Muscle of back (tissue), 11 donors: ENCODE results near the gene CFD. TPM values are rescaled to one million over a fixed set of nuclear protein-coding genes. Genes with fewer than 3 reads are reported as not detected.
"Not testable (repeated sequence)": the region's sequence is repeated elsewhere in the genome, so short reads cannot be mapped to it uniquely, and the experiment has no call there.

Experiments
- DNase-seq, 3 donors: peaks; one replicate each; pipeline versions ENCODE4 v3.0.0 to v3.0.0-alpha.2; 2013
- polyA plus RNA-seq, 10 donors: library from polyadenylated mRNA; unstranded; fragments of 120-200 nt; gene quantifications; one replicate each; pipeline ENCODE4 v1.2.1, GENCODE V29; 2013; ENCODE audit not compliant: insufficient read length in 10 of 10

The CFD gene
- polyA plus RNA-seq, 10 donors: 1.0 to 5.4 (median 1.9) TPM

- DNase-seq: peak in 1 of 3 donors; percentile 56
These were observed 12.2 kb downstream of the CFD start for GRCh38 chr19:871446-872265.

GRCh38 chr19:872266-872951, 12.9 kb downstream of the CFD start:
- DNase-seq: peak in 1 of 3 donors; percentile 69

GRCh38 chr19:873084-873483, 13.6 kb downstream of the CFD start:
- DNase-seq: no peak

DNA sequence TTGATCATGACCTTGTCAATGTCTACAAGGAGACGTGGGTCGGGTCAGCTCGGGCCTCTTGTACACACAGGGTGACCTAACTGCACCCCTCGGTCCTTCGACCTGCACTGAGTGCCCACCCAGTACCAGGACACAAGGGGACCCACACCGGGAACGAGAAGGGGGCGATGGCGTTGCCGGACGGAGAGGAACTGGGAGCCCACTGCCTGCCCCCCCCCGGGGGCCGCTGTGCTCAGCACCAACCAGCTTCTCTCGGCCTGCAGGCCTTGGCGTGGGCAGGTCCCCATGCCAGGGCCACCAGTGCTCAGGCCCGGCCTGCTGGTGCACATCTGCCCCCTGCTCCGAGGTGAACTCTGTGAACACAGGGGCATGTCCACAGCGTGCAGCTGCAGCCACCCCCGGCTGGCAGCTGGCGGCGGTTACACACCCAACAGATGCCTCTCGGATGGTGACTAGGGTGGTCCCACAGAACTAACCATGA, 14.1 kb downstream of the CFD start:
- DNase-seq: peak in 1 of 3 donors; percentile 53

GRCh38 chr19:875265-875879, 15.9 kb downstream of the CFD start:
- DNase-seq: no peak

DNA sequence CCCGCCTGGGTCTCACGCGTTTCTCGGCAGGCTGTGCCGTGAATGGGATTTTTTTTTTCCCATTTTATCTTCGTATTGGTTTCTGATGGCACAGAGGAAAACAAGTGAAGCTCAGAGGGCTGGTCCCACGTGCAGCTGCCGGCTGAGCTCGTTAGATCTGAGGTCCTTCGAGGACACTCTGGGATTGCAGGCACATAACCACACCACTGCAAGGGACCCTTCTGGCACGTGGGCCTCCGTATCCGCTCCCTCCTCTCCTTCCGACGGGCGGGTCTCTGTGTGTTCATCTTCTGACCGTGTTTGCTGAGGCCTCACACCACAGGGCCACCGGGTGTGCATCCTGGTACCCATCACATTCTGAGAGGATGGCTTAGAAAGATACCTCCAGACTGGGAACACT, 16.6 kb downstream of the CFD start:
- no peak for DNase-seq

DNA sequence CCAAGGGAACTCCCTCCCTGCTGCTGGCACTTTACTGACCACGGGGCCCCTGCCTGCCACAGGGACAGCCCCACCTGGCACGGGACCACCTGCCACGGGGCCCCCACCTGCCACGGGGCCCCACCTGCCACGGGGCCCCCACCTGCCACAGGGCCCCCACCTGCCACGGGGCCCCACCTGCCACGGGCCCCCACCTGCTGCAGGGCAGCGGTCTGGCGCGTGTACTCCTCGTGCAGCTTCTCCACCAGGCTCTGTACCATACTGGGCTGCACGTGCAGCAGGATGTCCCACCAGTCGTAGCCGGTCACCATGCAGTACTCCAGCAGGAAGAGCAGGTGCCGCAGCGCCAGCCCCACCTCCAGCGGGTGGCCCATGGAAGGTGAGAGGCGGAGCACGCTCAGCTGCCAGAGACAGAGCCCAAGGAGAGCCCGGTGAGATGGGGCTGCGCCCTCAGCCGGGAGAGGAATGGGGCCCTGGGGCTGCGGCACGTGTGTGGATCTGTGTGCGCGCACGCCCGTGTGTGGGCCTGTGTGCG, 17.4 kb downstream of the CFD start:
- no peak for DNase-seq

- DNase-seq: not testable (repeated sequence)
These were observed 18.7 kb downstream of the CFD start for GRCh38 chr19:877992-878660.

GRCh38 chr19:878751-879561, 19.5 kb downstream of the CFD start:
- not testable (repeated sequence) for DNase-seq

DNA sequence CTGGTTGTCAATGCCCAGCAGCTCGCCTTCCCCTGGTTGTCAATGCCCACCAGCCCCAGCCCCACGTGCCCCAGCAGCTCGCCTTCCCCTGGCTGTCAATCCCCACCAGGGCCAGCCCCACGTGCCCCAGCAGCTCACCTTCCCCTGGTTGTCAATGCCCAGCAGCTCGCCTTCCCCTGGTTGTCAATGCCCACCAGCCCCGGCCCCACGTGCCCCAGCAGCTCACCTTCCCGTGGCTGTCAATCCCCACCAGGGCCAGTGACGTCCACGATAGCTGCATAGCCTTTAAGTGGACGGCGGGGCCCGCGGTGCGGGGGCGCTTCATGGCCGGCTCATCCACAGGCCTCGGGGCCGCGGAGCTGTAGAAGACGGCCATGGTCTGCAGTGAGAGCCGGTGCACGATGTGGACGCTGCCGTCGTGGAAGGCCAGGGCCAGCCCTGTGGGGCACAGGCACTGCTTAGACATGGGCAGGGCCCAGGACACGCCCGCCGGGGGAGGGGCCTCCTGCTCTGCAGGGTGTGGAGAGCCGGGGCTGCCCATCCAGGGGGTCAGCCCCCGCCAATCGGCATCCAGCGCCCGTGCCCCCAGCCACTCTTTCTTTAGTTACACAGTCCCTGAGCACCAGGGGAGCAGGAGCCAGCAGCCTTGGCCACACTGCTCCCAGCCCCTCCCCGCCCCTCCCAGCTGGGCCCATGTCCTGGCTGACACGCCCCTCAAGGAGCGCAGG, 20.4 kb downstream of the CFD start:
- DNase-seq: no peak

- DNase-seq: no peak
These were observed 22.1 kb downstream of the CFD start for GRCh38 chr19:881385-882071.

GRCh38 chr19:882871-883497, 23.5 kb downstream of the CFD start:
- DNase-seq: no peak

DNA sequence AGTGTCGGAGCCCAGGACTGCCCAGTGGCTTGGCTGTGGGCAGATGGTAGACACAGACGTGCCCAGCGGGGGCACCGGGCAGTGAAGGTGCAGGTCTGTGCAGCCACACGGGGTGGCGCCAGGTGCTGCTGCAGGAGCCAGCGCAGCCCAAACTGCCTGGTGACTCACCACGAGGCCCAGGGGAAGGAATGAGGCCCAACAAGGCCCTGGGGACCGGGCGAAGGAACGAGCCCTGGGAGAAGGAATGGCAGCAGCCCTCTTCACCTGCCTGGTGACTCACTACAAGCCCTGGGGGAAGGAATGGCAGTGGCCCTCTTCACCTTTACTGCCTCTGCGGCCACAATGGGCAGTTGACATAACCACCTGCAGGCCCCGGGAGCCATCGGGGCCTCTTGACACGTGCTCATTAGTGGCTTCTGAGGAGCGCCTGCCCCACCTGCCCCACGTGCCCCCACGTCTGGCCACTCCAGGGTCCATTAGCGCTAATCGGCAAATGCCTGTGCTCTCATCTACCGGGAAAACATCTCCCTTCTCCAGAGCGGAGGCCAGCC, 24.3 kb downstream of the CFD start:
- no peak for DNase-seq

- no peak for DNase-seq
These were observed 25.2 kb downstream of the CFD start for GRCh38 chr19:884420-885211.

- DNase-seq: no peak
These were observed 26.2 kb downstream of the CFD start for GRCh38 chr19:885536-886224.

GRCh38 chr19:887072-887471, 27.6 kb downstream of the CFD start:
- no peak for DNase-seq

- DNase-seq: no peak
These were observed 28.1 kb downstream of the CFD start for GRCh38 chr19:887599-887998.
